Nephron progenitor cell (in vitro differentiated cells): ENCODE data around the gene MCIDAS.

Source experiments
- DNase-seq: peaks from one replicate; pipeline ENCODE4 v3.0.0; 2021
- H3K27ac Mint-ChIP-seq: 2 replicates; pipeline ENCODE4 v1.8.0; 2021; ENCODE audit warnings: mild to moderate bottlenecking, moderate library complexity, mixed read lengths
- H3K27me3 Mint-ChIP-seq: 2 replicates; pipeline ENCODE4 v1.8.0; 2021; ENCODE audit warnings: mild to moderate bottlenecking, low read depth, mixed read lengths; ENCODE audit not compliant: poor library complexity
- H3K36me3 Mint-ChIP-seq: 2 replicates; pipeline ENCODE4 v1.8.0; 2021; ENCODE audit warnings: low read depth, mixed read lengths
- H3K4me1 Mint-ChIP-seq: 2 replicates; pipeline ENCODE4 v1.8.0; 2021; ENCODE audit warnings: mixed read lengths
- H3K4me3 Mint-ChIP-seq: 2 replicates; pipeline ENCODE4 v1.8.0; 2021; ENCODE audit warnings: mild to moderate bottlenecking, moderate library complexity, mixed read lengths
- H3K9me3 Mint-ChIP-seq: 2 replicates; pipeline ENCODE4 v1.8.0; 2021; ENCODE audit warnings: mild to moderate bottlenecking, moderate library complexity, mixed read lengths
- CTCF ChIP-seq: fragments of 200-600 bp; sonication (generic); IDR thresholded peaks from 2 replicates; pipeline ENCODE4 v1.5.0; 2021; ENCODE audit warnings: antibody characterized with exemption

Gene MCIDAS

DNA sequence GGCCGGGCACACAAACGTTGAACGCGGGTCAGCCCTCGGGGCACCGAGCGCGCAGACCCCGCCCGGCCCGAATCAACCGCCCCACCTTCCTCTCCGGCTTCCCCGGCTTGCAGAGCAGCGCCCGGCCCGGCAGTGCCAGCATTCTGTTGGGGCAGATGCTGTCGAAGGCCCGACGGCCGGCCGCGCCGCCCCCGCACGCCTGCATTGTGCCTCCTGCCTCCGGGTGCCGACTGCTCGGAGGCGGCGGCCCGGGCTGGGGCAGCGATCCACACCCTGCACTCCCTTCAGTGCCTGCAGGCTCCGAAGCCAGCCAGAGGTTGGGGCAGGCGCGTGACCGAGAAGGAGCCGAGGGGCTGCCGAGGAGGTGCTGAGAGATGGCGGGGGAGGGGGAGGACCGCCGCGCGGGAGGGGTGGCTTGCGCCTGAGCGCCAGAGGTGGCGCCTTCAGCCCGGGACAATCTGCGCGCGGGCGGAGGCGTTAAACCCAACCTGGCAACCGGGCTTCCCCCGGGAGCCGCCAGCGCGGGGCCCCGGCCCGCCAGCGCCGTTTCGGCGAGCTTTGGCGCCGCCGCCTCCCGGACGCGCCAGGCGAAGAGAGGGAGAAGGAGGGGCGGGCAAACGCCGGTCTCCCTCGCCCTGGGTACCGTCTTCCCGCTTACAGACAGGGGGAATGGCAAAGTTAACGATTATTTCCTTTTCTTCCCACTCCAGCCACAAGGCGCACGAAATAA lies at the start of gene MCIDAS:
TSS of gene MCIDAS (minus strand) at position 382 of the 730 bp plus-strand sequence. CDS start at position 205, 177 bp downstream.
- Mint-ChIP-seq H3K27ac (no peak within 1 kb of the TSS), H3K4me1 (peaks cover 29% of the 10 kb centered on the region), H3K9me3 (peaks cover 5% of the 10 kb centered on the region), H3K27me3 (peaks cover 100% of the 10 kb centered on the region), H3K36me3 (no peaks in the 10 kb centered on the region), H3K4me3 (peak within 1 kb of the TSS; percentile 80)
- peak; percentile 80 for DNase-seq
- TF ChIP-seq CTCF: peak; percentile 24

DNA sequence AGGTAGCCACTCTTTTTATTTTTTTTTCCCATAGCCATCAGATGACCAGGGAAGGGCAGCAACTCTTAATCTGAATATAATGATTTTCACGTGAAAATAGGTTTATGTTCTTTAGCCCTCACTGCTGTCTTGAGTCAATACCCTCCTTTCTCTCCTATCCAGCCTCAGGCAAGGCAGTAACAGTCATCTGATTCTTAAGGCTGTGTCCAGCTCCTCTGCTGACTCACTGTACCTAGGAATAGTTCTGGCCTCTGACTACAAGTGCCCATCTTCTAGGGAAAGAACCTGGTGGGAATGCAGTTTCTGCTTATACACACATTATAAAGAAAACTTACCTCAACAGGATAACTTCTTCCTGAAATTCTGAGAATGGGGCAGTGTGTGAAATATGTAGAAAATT lies 49.7 kb upstream of the MCIDAS start:
- Mint-ChIP-seq H3K4me1 (no peaks in the 10 kb centered on the region), H3K27ac (no peak overlapping the region), H3K4me3 (no peak overlapping the region), H3K36me3 (peaks cover 62% of the 10 kb centered on the region), H3K9me3 (no peaks in the 10 kb centered on the region), H3K27me3 (no peaks in the 10 kb centered on the region)
- DNase-seq: no peak
- TF ChIP-seq CTCF: no peak

DNA sequence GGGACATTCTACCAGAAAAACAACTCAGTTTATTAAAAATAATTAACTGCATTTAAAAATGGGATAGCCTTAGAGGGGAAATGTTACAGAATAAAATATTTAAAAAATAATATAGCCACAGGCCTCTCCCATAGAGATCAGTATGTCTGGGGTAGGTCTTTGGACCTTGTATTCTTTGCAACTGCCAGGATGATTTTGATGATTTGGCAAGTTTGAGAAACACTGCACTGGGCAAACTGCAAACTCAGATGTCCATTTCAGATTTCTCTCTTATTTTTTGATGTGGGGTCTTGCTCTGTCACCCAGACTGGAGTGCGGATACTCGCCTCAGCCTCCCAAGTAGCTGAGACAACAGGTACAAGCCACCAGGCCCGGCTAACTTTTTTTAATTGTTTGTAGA lies 31.2 kb upstream of the MCIDAS start:
- Mint-ChIP-seq H3K9me3 (no peaks in the 10 kb centered on the region), H3K4me1 (peaks cover 6% of the 10 kb centered on the region), H3K4me3 (no peak overlapping the region), H3K27ac (no peak overlapping the region), H3K36me3 (peaks cover 29% of the 10 kb centered on the region), H3K27me3 (no peaks in the 10 kb centered on the region)
- no peak for TF ChIP-seq CTCF
- DNase-seq: no peak

DNA sequence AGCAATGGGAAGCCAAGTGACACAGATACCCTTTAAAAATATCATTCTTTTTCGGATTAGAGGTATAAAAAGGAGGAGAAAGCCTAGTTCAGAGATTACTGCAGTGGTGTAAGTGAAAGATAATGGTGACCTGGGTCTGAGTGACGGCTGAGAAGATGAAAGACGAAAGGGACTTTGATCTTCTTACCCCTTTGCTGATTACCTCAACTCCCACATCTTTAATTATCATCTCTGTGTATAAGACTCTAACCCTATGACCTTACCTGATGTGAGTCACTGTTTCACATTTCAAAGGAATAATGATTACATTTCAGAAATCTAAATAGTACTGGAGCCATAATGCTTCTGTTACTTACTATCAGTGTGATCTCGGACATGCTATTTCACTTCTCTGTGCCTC lies 27.7 kb upstream of the MCIDAS start:
- H3K27me3 Mint-ChIP-seq: no peaks in the 10 kb centered on the region
- peak overlapping the region; percentile 11 for H3K27ac Mint-ChIP-seq
- no peak for DNase-seq
- H3K36me3 Mint-ChIP-seq: peaks cover 15% of the 10 kb centered on the region
- H3K4me1 Mint-ChIP-seq: peaks cover 6% of the 10 kb centered on the region
- no peak for TF ChIP-seq CTCF
- H3K9me3 Mint-ChIP-seq: no peaks in the 10 kb centered on the region
- no peak overlapping the region for H3K4me3 Mint-ChIP-seq

GRCh38 chr5:55250064-55250463 lies 22.9 kb upstream of the MCIDAS start:
- H3K27me3 Mint-ChIP-seq: peaks cover 4% of the 10 kb centered on the region
- no peaks in the 10 kb centered on the region for H3K4me1 Mint-ChIP-seq
- no peak for DNase-seq
- peaks cover 24% of the 10 kb centered on the region for H3K9me3 Mint-ChIP-seq
- no peak for TF ChIP-seq CTCF
- no peak overlapping the region for H3K27ac Mint-ChIP-seq
- peaks cover 9% of the 10 kb centered on the region for H3K36me3 Mint-ChIP-seq
- no peak overlapping the region for H3K4me3 Mint-ChIP-seq

DNA sequence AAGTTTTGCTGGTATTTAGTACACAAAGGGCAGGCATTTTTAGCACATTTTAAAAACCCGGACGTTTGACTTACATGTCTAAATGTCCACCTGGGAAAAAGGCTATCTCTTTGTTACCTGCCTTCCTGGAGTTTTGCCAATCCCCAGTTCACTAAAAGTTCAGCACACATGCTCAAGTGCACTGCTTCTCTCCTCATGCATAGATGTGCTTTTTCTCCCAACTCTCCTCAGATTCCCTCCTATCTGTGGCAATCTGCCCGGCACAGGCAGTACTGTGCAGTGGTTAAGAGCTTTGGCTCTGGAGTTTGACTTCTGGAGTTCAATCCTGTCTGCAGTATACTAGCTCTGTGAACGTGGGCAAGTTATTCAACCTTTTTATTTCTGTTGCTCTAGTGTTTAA lies 14.6 kb upstream of the MCIDAS start:
- peaks cover 24% of the 10 kb centered on the region for H3K27me3 Mint-ChIP-seq
- no peak overlapping the region for H3K4me3 Mint-ChIP-seq
- peaks cover 3% of the 10 kb centered on the region for H3K9me3 Mint-ChIP-seq
- no peak for DNase-seq
- H3K27ac Mint-ChIP-seq: no peak overlapping the region
- no peaks in the 10 kb centered on the region for H3K36me3 Mint-ChIP-seq
- TF ChIP-seq CTCF: no peak
- H3K4me1 Mint-ChIP-seq: no peaks in the 10 kb centered on the region
